HepG2 (cell line): ENCODE data around the gene A4GNT. TPM values are rescaled to one million over a fixed set of nuclear protein-coding genes. Genes with fewer than 3 reads are reported as not detected.

Source experiments
- ARID3A ChIP-seq: IDR thresholded peaks from 2 replicates; pipeline ENCODE4 v1.6.1; 2012; ENCODE audit warnings: low read depth, low read length, improper control_type of control experiment
- DNMT3B ChIP-seq: conservative IDR thresholded peaks from 2 replicates; pipeline ENCODE4 v1.6.1; 2016; ENCODE audit warnings: missing biosample characterization, control low read depth
- FOXP4 ChIP-seq: sonication (generic); formaldehyde crosslinking; IDR thresholded peaks from 2 replicates; pipeline ENCODE4 v1.4.0; 2020; ENCODE audit warnings: missing genetic modification reagents
- ZNF264 ChIP-seq: sonication (generic); formaldehyde crosslinking; IDR thresholded peaks from 2 replicates; pipeline ENCODE4 v1.4.0; 2020; ENCODE audit warnings: missing genetic modification reagents
- ZNF501 ChIP-seq: sonication (generic); formaldehyde crosslinking; IDR thresholded peaks from 2 replicates; pipeline ENCODE4 v1.5.1; 2020; ENCODE audit warnings: mild to moderate bottlenecking, moderate library complexity, missing genetic modification reagents
- ZNF574 ChIP-seq: sonication (generic); formaldehyde crosslinking; IDR thresholded peaks from 2 replicates; pipeline ENCODE4 v1.4.0; 2020; ENCODE audit warnings: missing genetic modification reagents
- ZSCAN9 ChIP-seq: IDR thresholded peaks from 2 replicates; pipeline ENCODE4 v1.6.1; 2016; ENCODE audit warnings: borderline replicate concordance
- polyA plus RNA-seq, 8 experiments: library from polyadenylated mRNA; depleted of rRNA in 3 of 8; stranded (reverse) in 7 of 8; unstranded in 1 of 8; fragments of >200 nt; fragmentation: Illumina TruSeq in 4 of 8; extraction: Trizol in 4 of 8; gene quantifications; 2 replicates each; pipeline versions ENCODE4 v1.2.1 to v1.2.3, GENCODE V29; 2011 to 2016; ENCODE audit warnings: low read depth in 4 of 8, missing spikeins in 1 of 8, mixed read lengths in 1 of 8; ENCODE audit not compliant: insufficient read depth in 1 of 8
- total RNA-seq, 5 experiments: library from RNA; depleted of rRNA; stranded (reverse); fragments of >200 nt; fragmentation: Illumina TruSeq; extraction: Trizol; gene quantifications; 2 replicates each; pipeline ENCODE4 v1.2.3, GENCODE V29; 2016; ENCODE audit warnings: low read depth in 1 of 5
- TF ChIP-seq, protein P1 (sequence below): sonication (generic); formaldehyde crosslinking; IDR thresholded peaks from 2 replicates; pipeline ENCODE4 v1.4.0; 2020; ENCODE audit warnings: missing genetic modification reagents
- TF ChIP-seq, protein P2 (sequence below): sonication (generic); formaldehyde crosslinking; IDR thresholded peaks from 2 replicates; pipeline ENCODE4 v1.5.1; 2020; ENCODE audit warnings: mild to moderate bottlenecking, missing genetic modification reagents, moderate library complexity
- TF ChIP-seq, protein P3 (sequence below): IDR thresholded peaks from 2 replicates; pipeline ENCODE4 v1.6.1; 2016; ENCODE audit warnings: mild to moderate bottlenecking
- TF ChIP-seq, protein P4 (sequence below): sonication (generic); formaldehyde crosslinking; IDR thresholded peaks from 2 replicates; pipeline ENCODE4 v1.4.0; 2020; ENCODE audit warnings: missing genetic modification reagents

A4GNT gene
- total and polyA plus RNA-seq, 2 of the 13 experiments (the other 11 are each of a cell fraction or from before 2014, with no cell fraction given) = not detected

GRCh38 chr3:138174421-138175131 lies 42.4 kb upstream of the A4GNT start, which contains the start of gene DBR1 (continued):
- TF ChIP-seq ZNF574 (peak; percentile 76), ZSCAN9 (CRISPR knock-in tag) (0 out of 2 replicates have a peak, but pooled peaks have one; percentile 21), FOXP4 (CRISPR knock-in tag) (0 out of 2 replicates have a peak, but pooled peaks have one; percentile 6), DNMT3B (CRISPR knock-in tag) (no peak; the same call in 1 of the 2 replicates), ARID3A (0 out of 2 replicates have a peak, but pooled peaks have one; percentile 11), ZNF501 (CRISPR knock-in tag) (peak; percentile 39; the same call in 1 of the 2 replicates), ZNF264 (CRISPR knock-in tag) (no peak)
- TF ChIP-seq, protein P1, sequence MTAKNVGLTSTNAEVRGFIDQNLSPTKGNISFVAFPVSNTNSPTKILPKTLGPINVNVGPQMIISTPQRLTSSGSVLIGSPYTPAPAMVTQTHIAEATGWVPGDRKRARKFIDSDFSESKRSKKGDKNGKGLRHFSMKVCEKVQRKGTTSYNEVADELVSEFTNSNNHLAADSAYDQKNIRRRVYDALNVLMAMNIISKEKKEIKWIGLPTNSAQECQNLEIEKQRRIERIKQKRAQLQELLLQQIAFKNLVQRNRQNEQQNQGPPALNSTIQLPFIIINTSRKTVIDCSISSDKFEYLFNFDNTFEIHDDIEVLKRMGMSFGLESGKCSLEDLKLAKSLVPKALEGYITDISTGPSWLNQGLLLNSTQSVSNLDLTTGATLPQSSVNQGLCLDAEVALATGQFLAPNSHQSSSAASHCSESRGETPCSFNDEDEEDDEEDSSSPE (CRISPR knock-in tag) = peak; percentile 85
- TF ChIP-seq, protein P2, sequence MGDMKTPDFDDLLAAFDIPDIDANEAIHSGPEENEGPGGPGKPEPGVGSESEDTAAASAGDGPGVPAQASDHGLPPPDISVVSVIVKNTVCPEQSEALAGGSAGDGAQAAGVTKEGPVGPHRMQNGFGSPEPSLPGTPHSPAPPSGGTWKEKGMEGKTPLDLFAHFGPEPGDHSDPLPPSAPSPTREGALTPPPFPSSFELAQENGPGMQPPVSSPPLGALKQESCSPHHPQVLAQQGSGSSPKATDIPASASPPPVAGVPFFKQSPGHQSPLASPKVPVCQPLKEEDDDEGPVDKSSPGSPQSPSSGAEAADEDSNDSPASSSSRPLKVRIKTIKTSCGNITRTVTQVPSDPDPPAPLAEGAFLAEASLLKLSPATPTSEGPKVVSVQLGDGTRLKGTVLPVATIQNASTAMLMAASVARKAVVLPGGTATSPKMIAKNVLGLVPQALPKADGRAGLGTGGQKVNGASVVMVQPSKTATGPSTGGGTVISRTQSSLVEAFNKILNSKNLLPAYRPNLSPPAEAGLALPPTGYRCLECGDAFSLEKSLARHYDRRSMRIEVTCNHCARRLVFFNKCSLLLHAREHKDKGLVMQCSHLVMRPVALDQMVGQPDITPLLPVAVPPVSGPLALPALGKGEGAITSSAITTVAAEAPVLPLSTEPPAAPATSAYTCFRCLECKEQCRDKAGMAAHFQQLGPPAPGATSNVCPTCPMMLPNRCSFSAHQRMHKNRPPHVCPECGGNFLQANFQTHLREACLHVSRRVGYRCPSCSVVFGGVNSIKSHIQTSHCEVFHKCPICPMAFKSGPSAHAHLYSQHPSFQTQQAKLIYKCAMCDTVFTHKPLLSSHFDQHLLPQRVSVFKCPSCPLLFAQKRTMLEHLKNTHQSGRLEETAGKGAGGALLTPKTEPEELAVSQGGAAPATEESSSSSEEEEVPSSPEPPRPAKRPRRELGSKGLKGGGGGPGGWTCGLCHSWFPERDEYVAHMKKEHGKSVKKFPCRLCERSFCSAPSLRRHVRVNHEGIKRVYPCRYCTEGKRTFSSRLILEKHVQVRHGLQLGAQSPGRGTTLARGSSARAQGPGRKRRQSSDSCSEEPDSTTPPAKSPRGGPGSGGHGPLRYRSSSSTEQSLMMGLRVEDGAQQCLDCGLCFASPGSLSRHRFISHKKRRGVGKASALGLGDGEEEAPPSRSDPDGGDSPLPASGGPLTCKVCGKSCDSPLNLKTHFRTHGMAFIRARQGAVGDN (CRISPR knock-in tag) = peak; percentile 89
- TF ChIP-seq, protein P3, sequence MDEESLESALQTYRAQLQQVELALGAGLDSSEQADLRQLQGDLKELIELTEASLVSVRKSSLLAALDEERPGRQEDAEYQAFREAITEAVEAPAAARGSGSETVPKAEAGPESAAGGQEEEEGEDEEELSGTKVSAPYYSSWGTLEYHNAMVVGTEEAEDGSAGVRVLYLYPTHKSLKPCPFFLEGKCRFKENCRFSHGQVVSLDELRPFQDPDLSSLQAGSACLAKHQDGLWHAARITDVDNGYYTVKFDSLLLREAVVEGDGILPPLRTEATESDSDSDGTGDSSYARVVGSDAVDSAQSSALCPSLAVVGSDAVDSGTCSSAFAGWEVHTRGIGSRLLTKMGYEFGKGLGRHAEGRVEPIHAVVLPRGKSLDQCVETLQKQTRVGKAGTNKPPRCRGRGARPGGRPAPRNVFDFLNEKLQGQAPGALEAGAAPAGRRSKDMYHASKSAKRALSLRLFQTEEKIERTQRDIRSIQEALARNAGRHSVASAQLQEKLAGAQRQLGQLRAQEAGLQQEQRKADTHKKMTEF (CRISPR knock-in tag) = peak; percentile 56; the same call in 1 of the 2 replicates
- TF ChIP-seq, protein P4, sequence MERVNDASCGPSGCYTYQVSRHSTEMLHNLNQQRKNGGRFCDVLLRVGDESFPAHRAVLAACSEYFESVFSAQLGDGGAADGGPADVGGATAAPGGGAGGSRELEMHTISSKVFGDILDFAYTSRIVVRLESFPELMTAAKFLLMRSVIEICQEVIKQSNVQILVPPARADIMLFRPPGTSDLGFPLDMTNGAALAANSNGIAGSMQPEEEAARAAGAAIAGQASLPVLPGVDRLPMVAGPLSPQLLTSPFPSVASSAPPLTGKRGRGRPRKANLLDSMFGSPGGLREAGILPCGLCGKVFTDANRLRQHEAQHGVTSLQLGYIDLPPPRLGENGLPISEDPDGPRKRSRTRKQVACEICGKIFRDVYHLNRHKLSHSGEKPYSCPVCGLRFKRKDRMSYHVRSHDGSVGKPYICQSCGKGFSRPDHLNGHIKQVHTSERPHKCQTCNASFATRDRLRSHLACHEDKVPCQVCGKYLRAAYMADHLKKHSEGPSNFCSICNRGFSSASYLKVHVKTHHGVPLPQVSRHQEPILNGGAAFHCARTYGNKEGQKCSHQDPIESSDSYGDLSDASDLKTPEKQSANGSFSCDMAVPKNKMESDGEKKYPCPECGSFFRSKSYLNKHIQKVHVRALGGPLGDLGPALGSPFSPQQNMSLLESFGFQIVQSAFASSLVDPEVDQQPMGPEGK (CRISPR knock-in tag) = 0 out of 2 replicates have a peak, but pooled peaks have one; percentile 13
